Left lobe of liver (tissue), 2 donors: ENCODE data around the gene FXYD5. TPM values are rescaled to one million over a fixed set of nuclear protein-coding genes. Genes with fewer than 3 reads are reported as not detected.
"Not testable (repeated sequence)": the region's sequence is repeated elsewhere in the genome, so short reads cannot be mapped to it uniquely, and the experiment has no call there.

Source experiments
- ATAC-seq: fragments of 200-7000 bp; cut with Tn5 transposase; one replicate; pipeline ENCODE4 v1.9.1; 2020; ENCODE audit warnings: mild to moderate bottlenecking, moderate library complexity
- DNase-seq: peaks from one replicate; pipeline ENCODE4 v3.0.0-alpha.2; 2020; ENCODE audit warnings: low spot score
- total RNA-seq: library from RNA; stranded (reverse); gene quantifications from one replicate; pipeline ENCODE4 v1.2.1, GENCODE V29; 2021
- donor health status: DM: no; HTN: no; CAD: no; lungs with moderate emphysema.
- donor health status: DM: no; HTN: yes; CAD: no.

The FXYD5 gene
- total RNA-seq, 1 donor from 2014 or later: 7.6 TPM

- ATAC-seq (no peak), DNase-seq (no peak)
Observed at GRCh38 chr19:35176181-35176570, 21.6 kb downstream of the FXYD5 start.

DNA sequence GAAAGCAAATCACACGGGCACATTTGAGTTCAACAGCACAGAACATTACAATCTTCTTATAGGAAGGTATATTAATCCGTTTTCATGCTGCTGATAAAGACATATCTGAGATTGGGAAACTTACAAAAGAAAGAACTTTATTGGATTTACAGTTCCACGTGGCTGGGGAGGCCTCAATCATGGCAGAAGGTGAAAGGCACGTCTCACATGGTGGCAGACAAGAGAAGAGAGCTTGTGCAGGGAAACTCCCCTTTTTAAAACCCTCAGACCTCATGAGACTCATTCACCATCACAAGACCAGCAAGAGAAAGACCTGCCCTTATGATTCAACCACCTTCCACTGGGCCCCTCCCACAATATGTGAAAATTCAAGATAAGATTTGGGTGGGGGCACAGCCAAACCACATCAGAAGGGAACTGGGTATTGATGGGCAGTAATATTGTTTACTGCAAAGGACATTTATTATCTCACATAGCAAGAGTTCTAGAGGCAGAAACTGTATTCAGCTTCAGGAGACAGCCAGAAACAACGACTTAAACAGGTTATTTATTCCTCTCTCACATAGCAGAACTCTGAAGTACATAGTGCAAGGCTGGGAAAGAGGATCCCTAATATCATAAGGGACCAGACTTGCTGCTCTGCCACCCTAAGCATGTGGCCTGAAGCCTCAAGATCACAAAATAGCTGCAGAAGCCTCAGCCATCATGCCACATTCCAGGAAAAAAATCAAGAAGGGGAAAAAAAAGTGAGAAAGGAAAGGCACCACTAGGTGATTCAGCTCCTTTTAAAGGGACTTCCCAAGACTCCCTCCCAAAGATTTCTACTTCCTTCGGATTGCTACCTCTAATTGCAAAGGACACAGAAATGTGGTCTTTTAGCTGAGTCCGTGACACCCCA lies 23.1 kb downstream of the FXYD5 start:
- DNase-seq (no peak), ATAC-seq (no peak)

DNA sequence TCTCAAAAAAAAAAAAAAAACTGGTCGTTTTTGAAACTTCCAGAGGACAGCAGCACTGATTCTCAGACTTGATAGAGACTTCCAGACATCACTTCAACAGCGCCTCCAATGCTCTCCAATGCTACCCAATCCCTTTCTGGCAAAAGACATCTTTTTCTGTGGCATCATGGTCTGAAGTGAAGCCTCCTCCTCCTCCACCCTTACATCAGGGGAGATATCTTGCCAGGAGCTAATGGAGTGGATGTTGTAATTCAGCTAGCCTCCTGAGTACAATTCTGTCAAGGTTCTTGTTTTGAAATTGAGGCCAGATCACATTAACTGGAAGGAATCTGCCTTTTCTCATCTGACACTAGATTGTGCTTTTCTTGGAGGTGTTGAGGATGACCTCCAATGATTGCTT lies 24.2 kb downstream of the FXYD5 start:
- ATAC-seq (no peak), DNase-seq (no peak)

DNA sequence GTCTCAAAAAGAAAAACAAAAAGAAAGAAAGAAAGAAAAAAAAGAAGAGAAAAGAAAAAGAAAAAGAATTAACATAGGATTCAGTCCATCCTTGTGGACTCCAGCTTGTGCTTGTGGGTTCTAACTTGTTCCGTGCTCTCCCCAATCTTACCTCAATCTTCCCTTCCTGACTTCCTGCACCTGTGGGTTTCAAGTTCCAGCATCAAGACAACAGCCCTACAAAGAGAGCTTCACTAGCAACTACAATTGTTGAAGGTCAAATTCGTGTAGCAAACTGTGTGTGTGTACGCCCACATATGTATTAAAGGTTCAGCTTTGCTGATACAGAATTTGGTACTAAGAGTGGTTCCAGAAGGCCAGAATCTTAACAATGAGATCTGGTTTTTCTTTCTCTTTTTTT lies 25.3 kb downstream of the FXYD5 start:
- no peak for ATAC-seq
- peak; percentile 10 for DNase-seq

- ATAC-seq: no peak
- no peak for DNase-seq
Observed at GRCh38 chr19:35181387-35181786, 26.9 kb downstream of the FXYD5 start.

- ATAC-seq (no peak), DNase-seq (no peak)
Observed at GRCh38 chr19:35184267-35184666, 29.7 kb downstream of the FXYD5 start.

GRCh38 chr19:35184884-35185283 lies 30.3 kb downstream of the FXYD5 start:
- DNase-seq (no peak), ATAC-seq (no peak)

- ATAC-seq: peak; percentile 61
Observed at GRCh38 chr19:35194012-35194984, 39.8 kb downstream of the FXYD5 start.

DNA sequence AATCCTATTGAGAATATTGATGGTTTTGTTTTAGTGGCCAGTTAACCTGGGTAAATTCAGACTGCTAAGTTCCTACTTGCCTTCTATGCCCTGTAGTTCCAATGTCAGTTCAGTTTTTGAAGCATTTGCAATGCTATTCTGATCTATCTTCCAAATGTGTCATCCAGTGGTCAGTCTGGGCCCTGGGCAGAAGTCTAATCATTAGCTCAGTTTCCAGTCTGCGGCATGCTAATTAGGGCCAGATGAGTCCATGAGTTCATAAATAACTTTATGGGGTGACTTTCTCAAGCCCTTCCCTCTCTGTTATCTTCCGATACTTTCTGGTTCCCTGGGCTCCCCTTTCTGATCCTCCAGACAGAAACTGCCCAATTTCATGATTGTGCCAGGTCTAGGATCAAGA lies 41.3 kb downstream of the FXYD5 start:
- DNase-seq (peak; percentile 72), ATAC-seq (peak; percentile 85)

More at GRCh38 chr19:35194012-35194984, 39.8 kb downstream of the FXYD5 start:
- peak; percentile 66 for DNase-seq

GRCh38 chr19:35196861-35197260 lies 42.3 kb downstream of the FXYD5 start:
- ATAC-seq, DNase-seq: not testable (repeated sequence)

GRCh38 chr19:35199481-35199880 lies 44.9 kb downstream of the FXYD5 start:
- DNase-seq: no peak
- no peak for ATAC-seq

DNA sequence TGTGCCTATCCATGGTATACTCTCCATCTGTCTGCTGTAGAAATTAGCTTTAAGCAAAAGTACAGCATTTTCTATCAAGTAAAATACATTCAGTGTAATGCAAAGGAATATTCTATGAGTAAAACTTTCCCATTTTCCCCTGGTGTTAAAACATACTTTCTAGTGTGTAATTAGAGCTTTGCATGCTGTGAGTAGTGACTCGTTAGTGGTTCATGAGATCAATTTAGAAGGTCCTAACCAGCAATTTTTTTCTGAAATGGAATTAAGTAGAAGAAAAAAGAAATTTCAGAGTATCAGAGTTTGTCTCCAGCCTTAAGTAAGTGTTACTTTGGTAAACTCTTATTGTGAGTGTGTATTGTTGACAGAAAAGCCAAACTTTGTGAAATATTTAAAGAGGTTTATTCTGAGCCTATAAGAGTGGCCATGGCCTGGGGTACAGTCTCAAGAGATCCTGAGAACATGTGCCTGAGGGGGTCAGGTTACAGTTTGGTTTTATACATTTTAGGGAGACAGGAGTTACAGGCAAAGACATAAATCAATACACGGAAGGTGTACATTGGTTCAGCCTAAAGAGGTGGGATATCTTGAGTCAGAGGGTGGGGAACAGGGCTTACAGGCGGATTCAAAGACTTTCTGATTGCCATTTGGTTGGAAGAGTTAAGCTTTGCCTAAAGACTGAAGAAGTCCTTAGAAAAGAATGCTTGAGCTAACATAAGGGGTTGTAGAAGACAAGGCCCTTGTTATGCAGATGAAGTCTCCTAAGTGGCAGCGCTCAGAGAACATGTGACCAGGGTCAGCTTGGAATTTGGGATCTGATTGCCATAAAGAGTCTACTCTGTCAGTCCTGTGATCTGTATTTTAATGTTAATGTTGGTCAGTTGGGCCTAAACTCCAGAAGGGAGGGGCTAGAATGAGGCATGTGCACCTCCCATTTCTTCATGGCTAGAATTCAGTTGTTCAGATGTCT lies 48.5 kb downstream of the FXYD5 start:
- ATAC-seq (no peak), DNase-seq (no peak)

DNA sequence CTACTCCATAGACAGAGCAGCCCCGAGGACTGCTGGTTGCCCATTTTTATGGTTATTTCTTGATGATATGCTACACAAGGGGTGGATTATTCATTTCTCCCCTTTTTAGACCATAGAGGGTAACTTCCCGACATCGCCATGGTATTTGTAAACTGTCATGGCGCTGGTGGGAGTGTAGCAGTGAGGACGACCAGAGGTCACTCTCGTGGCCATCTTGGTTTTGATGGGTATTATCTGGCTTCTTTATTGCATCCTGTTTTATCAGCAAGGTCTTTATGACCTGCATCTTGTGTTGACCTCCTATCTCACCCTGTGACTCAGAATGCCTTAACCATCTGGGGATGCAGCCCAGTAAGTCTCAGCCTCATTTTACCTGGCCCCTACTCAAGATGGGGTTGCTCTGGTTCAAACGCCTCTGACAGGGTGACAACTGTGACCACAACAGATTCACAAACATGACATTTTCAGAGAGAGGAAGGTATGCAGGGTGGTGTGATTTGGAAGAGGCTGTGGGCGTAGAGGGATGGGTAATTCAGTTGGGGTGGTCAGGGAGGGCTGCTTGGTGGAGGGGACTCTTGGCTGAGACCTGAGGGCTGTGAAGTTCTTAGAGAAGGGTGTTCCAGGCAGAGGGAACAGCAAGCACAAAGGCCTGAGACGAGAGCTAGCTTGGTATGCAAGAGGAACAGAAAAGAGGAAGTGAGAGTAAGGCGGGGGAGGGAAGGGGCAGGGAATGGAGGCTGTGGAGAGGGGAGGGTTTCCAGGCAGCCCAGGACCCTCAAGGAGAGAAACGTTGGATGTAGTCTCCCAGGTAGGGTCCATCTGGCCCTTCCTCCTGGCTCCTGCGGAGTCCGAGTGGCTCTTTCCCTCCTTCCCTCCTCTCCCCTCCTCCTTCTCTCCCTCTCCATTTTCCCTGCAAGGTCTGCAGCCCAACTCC lies 50.5 kb downstream of the FXYD5 start:
- peak; percentile 52 for ATAC-seq
- no peak for DNase-seq

DNA sequence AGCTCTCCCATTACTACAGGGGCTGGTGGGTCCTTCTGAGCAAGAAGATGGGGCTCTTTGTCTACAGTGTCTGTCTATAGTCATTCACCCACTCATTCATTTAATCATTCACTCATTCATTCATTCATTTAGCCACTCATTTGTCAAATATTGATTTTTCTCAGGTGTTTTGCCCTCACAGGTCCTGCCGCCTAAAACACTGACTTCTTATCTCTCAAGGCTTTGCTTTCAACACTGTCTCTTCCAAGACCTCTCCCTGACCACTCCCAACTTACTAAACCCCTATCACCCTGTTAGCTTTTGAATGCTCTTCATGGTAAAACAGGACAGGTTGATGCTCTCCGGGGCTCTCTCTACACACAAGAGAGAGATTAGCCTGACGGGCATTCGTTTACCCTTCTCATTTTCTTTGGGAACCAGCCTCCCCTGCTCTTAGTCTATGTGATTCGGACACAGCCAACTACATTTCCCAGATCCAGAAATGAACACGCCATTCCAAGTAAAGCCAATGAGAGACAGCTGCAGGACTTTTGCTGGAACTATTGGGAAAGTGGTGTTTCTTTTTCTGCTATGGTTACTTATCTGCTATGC lies 51.3 kb downstream of the FXYD5 start:
- ATAC-seq (no peak), DNase-seq (peak; percentile 7)

GRCh38 chr19:35206379-35206778 lies 51.8 kb downstream of the FXYD5 start:
- ATAC-seq (no peak), DNase-seq (peak; percentile 6)

- peak; percentile 5 for DNase-seq
- no peak for ATAC-seq
Observed at GRCh38 chr19:35206855-35207254, 52.3 kb downstream of the FXYD5 start.

DNA sequence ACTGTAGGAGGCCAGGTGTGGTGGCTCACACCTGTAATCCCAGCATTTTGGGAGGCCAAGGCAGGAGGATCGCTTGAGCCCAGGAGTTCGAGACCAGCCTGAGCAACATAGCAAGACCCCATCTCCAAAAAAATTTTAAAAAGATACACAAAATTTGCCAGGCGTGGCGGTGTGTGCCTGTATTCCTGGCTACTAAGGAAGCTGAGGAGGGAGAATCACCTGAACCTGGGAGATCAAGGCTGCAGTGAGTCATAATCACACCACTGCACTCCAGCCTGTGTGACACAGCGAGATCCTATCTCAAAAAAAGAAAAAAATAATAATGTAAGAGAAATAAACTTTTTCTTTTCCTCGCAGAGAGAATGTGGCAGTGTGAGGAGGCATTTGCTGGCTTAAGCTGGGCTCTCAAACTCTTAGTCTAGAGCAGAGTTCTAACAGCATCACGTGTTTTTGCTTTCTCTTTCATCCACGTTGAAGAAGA lies 52.9 kb downstream of the FXYD5 start:
- ATAC-seq (no peak), DNase-seq (peak; percentile 10)

GRCh38 chr19:35208121-35208520 lies 53.6 kb downstream of the FXYD5 start:
- DNase-seq (no peak), ATAC-seq (no peak)

DNA sequence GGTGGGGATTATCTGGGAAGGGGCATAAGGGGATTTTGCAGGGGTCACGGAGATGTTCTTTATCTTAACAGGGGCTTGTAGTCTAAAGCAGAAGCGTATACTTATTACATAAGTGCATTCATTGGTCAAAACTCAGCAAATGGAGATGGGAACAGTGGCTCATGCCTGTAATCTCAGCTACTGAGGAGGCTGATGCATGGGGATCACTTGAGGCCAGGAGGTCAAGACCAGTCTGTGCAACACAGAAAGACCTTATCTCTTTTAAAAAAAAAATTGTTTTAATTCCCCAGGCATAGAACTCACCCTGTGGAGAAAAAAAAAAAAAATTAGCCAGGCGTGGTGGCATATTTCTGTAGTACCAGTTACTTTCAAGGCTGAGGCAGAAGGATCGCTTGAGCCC lies 55.1 kb downstream of the FXYD5 start:
- ATAC-seq (no peak), DNase-seq (no peak)
